ENCODE measurements around the gene DCAF8L1. TPM values are rescaled to one million over a fixed set of nuclear protein-coding genes. Genes with fewer than 3 reads are reported as not detected.
"Not testable (repeated sequence)": the region's sequence is repeated elsewhere in the genome, so short reads cannot be mapped to it uniquely, and the experiment has no call there.

Gene DCAF8L1
- not detected for total RNA-seq

- no peak for DNase-seq (ENCODE audit: low spot score)
Measured at GRCh38 chrX:27981349-27981748, at the start of gene DCAF8L1. Gene DCAF8L1, minus strand, starts transcription at chrX:27981449. Its CDS starts 115 bp downstream, at chrX:27981334.

- DNase-seq (ENCODE audit: low spot score): no peak
Measured at GRCh38 chrX:28022371-28022770, 41.1 kb upstream of the DCAF8L1 start.

GRCh38 chrX:28016823-28017222 is 35.6 kb upstream of the DCAF8L1 start:
- no peak for DNase-seq (ENCODE audit: low spot score)

GRCh38 chrX:28015993-28016392 is 34.7 kb upstream of the DCAF8L1 start:
- no peak for DNase-seq (ENCODE audit: low spot score)

GRCh38 chrX:28010875-28011274 is 29.6 kb upstream of the DCAF8L1 start:
- DNase-seq (ENCODE audit: low spot score): no peak

- DNase-seq (ENCODE audit: low spot score): no peak
Measured at GRCh38 chrX:27998666-27999065, 17.4 kb upstream of the DCAF8L1 start.

- DNase-seq (ENCODE audit: low spot score): no peak
Measured at GRCh38 chrX:27997622-27998021, 16.4 kb upstream of the DCAF8L1 start.

GRCh38 chrX:27996132-27996531 is 14.9 kb upstream of the DCAF8L1 start:
- no peak for DNase-seq (ENCODE audit: low spot score)

GRCh38 chrX:27995611-27996010 is 14.4 kb upstream of the DCAF8L1 start:
- DNase-seq (ENCODE audit: low spot score): no peak

- DNase-seq (ENCODE audit: low spot score): no peak
Measured at GRCh38 chrX:27987862-27988646, 6.8 kb upstream of the DCAF8L1 start.

- not testable (repeated sequence) for DNase-seq (ENCODE audit: low spot score)
Measured at GRCh38 chrX:27976934-27977333, 4.3 kb downstream of the DCAF8L1 start.

- no peak for DNase-seq (ENCODE audit: low spot score)
Measured at GRCh38 chrX:27976284-27976683, 5.0 kb downstream of the DCAF8L1 start.

GRCh38 chrX:27968878-27969277 is 12.4 kb downstream of the DCAF8L1 start:
- DNase-seq (ENCODE audit: low spot score): no peak

- DNase-seq (ENCODE audit: low spot score): no peak
Measured at GRCh38 chrX:27968352-27968751, 12.9 kb downstream of the DCAF8L1 start.

- no peak for DNase-seq (ENCODE audit: low spot score)
Measured at GRCh38 chrX:27966955-27967354, 14.3 kb downstream of the DCAF8L1 start.

GRCh38 chrX:27966492-27966891 is 14.8 kb downstream of the DCAF8L1 start:
- DNase-seq (ENCODE audit: low spot score): no peak

GRCh38 chrX:27965348-27965747 is 15.9 kb downstream of the DCAF8L1 start:
- not testable (repeated sequence) for DNase-seq (ENCODE audit: low spot score)

- DNase-seq (ENCODE audit: low spot score): no peak
Measured at GRCh38 chrX:27964432-27964831, 16.8 kb downstream of the DCAF8L1 start.

- DNase-seq (ENCODE audit: low spot score): not testable (repeated sequence)
Measured at GRCh38 chrX:27960410-27960809, 20.8 kb downstream of the DCAF8L1 start.

GRCh38 chrX:27953171-27953570 is 28.1 kb downstream of the DCAF8L1 start:
- no peak for DNase-seq (ENCODE audit: low spot score)

GRCh38 chrX:27933361-27933760 is 47.9 kb downstream of the DCAF8L1 start:
- DNase-seq (ENCODE audit: low spot score): no peak
